ENCODE results near the gene IER3.

Gene IER3

GRCh38 chr6:30747902-30748769 lies 3.8 kb upstream of the IER3 start:
- DNase-seq (ENCODE audit: low spot score): no peak

GRCh38 chr6:30747300-30747687 lies 2.9 kb upstream of the IER3 start:
- DNase-seq (ENCODE audit: low spot score): no peak

- DNase-seq (ENCODE audit: low spot score): peak; percentile 33
Observed at GRCh38 chr6:30743099-30744053, 971 bp downstream of the IER3 start.

GRCh38 chr6:30742316-30743098 lies 1.8 kb downstream of the IER3 start, which contains the start of gene FLOT1:
Gene FLOT1, minus strand, starts transcription at chr6:30742687. Its CDS starts 498 bp downstream, at chr6:30742189.
- DNase-seq (ENCODE audit: low spot score): peak; percentile 92

GRCh38 chr6:30741789-30742315 lies 2.5 kb downstream of the IER3 start:
- no peak for DNase-seq (ENCODE audit: low spot score)

GRCh38 chr6:30741063-30741779 lies 3.1 kb downstream of the IER3 start:
- DNase-seq (ENCODE audit: low spot score): no peak

- DNase-seq (ENCODE audit: low spot score): no peak
Observed at GRCh38 chr6:30740540-30740870, 3.8 kb downstream of the IER3 start.

GRCh38 chr6:30738532-30738931 lies 5.8 kb downstream of the IER3 start:
- DNase-seq (ENCODE audit: low spot score): no peak

GRCh38 chr6:30735668-30736314 lies 8.6 kb downstream of the IER3 start:
- no peak for DNase-seq (ENCODE audit: low spot score)

- DNase-seq (ENCODE audit: low spot score): no peak
Observed at GRCh38 chr6:30732237-30732943, 12.0 kb downstream of the IER3 start.

GRCh38 chr6:30730601-30731435 lies 13.5 kb downstream of the IER3 start:
- DNase-seq (ENCODE audit: low spot score): peak; percentile 68

GRCh38 chr6:30727920-30728553 lies 16.3 kb downstream of the IER3 start:
- DNase-seq (ENCODE audit: low spot score): no peak

- DNase-seq (ENCODE audit: low spot score): no peak
Observed at GRCh38 chr6:30726506-30727413, 17.6 kb downstream of the IER3 start.

- no peak for DNase-seq (ENCODE audit: low spot score)
Observed at GRCh38 chr6:30725713-30726505, 18.4 kb downstream of the IER3 start.

GRCh38 chr6:30724906-30725667 lies 19.3 kb downstream of the IER3 start:
- no peak for DNase-seq (ENCODE audit: low spot score)

Data from hematopoietic multipotent progenitor cell treated with erythropoietin and hydrocortisone succinate and interleukin-3 and kit ligand, for 15 days (in vitro differentiated cells).